Subcutaneous adipose tissue (tissue), 4 donors: ENCODE results near the gene NDUFA8. TPM values are rescaled to one million over a fixed set of nuclear protein-coding genes. Genes with fewer than 3 reads are reported as not detected.

ENCODE experiments used
- total RNA-seq, 4 donors: library from RNA; depleted of rRNA; stranded (reverse); fragments of >200 nt; gene quantifications; one replicate each; pipeline ENCODE4 v1.1.0, GENCODE V29; 2016
- TF ChIP-seq, protein P1 (sequence below): fragments of 450-650 bp; IDR thresholded peaks from one replicate; pipeline ENCODE4 v1.5.1; 2016; ENCODE audit warnings: low read depth, mild to moderate bottlenecking, control low read depth, antibody characterized with exemption, moderate library complexity

NDUFA8 gene
- total RNA-seq, 4 donors from 2014 or later, result 24.5 to 53.0 (median 28.7) TPM

DNA sequence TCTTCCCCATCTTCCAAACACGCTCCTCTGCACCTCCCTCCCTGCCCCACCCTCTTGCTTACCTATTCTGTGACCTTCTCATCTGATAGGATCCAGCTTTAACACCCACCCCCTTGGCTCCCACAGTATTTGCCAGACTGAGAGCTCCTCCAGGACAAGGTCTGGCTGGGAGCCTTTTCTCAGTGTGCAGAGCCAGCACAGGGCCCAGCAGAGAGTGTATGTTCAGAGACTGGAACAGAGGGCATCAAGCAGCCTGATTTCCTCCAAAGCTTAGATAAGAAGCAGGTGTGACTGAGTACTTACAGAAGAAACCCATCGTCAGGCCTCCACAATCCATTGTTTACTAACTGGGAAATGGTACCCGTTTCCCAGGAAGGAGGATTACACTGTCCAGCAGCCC is 42.5 kb upstream of the NDUFA8 start:
- TF ChIP-seq, protein P1, sequence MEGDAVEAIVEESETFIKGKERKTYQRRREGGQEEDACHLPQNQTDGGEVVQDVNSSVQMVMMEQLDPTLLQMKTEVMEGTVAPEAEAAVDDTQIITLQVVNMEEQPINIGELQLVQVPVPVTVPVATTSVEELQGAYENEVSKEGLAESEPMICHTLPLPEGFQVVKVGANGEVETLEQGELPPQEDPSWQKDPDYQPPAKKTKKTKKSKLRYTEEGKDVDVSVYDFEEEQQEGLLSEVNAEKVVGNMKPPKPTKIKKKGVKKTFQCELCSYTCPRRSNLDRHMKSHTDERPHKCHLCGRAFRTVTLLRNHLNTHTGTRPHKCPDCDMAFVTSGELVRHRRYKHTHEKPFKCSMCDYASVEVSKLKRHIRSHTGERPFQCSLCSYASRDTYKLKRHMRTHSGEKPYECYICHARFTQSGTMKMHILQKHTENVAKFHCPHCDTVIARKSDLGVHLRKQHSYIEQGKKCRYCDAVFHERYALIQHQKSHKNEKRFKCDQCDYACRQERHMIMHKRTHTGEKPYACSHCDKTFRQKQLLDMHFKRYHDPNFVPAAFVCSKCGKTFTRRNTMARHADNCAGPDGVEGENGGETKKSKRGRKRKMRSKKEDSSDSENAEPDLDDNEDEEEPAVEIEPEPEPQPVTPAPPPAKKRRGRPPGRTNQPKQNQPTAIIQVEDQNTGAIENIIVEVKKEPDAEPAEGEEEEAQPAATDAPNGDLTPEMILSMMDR, result no peak

DNA sequence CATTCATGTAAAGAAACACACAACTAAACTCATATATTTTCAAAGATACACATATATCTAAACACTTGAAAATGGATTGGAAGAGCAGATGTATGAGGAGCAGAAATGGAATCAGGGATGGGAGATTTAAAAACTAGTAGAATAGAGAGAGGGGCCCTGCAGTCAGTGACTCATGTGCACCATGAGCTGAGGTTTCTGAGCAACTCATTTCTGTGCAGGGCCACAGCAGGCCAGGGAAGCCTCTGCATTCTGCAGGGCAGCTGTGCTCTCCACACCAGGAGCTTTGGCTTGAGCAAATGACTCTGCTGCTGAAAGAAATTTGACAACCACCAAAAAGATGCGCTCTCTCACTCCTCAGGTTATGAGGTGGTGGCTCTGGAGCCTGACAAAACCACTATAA is 42.1 kb upstream of the NDUFA8 start:
- TF ChIP-seq, protein P1, result no peak

DNA sequence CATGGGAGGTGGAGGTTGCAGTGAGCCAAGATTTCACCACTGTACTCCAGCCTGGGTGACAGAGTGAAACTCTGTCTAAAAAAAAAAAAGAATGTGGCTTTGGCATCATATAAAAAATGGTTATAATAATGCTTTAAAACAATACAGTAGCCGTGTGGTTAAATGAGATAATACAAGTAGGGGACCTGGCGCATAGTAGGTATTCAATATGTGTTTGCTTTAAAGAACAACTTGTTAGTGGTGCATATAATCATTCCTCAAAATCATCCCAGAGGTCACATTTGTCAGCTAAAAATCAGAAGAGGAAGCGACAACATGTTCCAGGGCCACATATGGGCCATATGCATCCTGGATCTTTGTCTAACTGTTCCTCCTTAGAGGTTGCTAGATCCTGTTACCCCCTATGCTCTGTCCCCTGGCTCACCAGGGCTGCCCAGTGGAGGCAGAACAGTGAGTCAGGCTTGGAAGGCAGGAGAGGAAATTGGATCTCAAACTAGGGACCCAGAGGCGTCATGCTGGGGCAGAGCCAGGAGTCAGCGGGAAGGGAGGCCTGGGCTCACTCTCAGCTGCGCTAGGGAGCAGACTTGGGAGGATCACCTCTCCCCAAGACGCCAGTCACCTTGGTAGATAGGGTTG is 41.5 kb upstream of the NDUFA8 start:
- TF ChIP-seq, protein P1, result no peak

DNA sequence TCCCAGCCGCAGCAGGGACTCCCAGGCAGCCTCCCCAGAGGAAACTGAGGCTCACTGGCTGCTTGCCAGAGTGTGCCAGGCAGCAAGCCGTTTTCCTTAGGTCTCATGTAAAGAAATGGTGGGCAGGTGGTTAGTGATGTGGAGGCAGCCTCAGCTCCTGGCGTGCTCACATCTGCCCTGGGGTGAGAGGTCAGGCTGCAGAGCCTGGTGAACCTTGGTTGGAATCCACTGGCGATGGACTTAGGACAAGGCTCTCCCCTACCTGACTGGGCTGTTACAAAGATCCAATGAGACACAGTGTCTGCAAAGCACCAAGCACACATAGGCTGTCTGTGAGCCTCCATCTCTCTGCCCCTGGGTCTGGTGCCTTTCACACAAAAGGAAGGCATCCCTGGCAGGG is 38.3 kb upstream of the NDUFA8 start:
- TF ChIP-seq, protein P1, result no peak

DNA sequence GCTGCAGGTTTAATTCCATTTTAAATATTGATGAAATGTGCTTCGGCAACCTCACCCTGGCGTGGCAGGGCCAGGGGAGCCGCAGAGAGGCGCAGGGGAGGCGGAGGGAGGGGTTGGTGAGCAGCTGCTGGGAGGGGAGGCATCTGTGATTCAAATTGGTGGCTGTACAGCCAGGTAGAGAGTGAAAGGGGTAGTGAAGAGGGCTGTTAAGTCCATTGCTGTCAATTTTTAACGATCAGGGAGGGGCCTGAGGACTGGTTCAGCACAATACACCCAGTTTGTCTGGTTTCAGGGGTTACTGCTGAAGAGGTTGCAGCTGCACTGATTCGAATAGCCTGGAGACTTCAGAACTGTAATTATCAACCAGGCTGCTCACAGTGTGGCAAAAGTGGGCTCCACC is 37.8 kb upstream of the NDUFA8 start:
- TF ChIP-seq, protein P1, result no peak

DNA sequence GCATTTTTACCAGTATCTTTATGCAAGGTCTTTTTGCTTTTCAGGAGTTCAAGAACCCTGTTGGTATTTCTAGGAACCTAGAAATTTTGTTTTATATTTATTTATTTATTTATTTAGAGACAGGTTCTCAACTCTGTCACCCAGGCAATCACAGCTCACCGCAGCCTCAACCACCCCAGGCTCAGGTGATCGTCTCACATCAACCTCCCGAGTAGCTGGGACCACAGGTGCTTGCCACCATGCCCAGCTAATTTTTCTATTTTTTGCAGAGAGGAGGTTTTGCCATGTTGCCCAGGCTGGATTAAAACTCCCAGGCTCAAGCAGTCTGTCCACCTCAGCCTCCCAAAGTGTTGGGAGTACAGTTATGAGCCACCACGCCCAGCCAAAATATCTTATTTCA is 36.3 kb upstream of the NDUFA8 start:
- TF ChIP-seq, protein P1, result no peak

DNA sequence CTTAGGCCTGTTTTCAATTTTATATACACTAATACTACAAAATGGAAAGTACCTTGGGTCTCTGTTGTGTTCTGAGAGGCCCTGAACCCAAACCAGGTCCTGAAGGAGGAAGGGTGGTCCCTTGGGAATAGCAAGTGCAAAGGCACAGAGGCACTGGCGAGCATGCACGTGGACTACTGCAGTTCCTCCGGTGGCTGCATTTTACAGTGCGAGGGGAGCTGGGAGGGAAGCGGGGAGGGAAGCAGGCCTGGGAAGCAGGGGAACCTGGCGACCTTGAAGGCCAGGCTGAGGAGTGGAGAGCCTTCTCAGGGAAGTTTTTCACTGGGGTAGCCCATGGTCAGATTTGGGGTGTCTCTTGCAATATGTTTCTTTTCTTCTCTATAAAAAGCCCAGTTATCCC is 34.1 kb upstream of the NDUFA8 start:
- TF ChIP-seq, protein P1, result no peak
